ENCODE measurements around the gene DOCK7.
"Not testable (repeated sequence)": the region's sequence is repeated elsewhere in the genome, so short reads cannot be mapped to it uniquely, and the experiment has no call there.

DOCK7 gene

GRCh38 chr1:62716397-62716796 is 28.2 kb upstream of the DOCK7 start:
- H3K4me3 ChIP-seq (ENCODE audit: low read depth, low read length): no peak overlapping the region
- no peak for DNase-seq (ENCODE audit: low read depth)
- no peak for TF ChIP-seq CTCF (IDR thresholded peaks at IDR 0.05; ENCODE audit: low read depth, low read length, missing control alignments)

GRCh38 chr1:62712336-62713243 is 24.4 kb upstream of the DOCK7 start:
- no peak for TF ChIP-seq CTCF (IDR thresholded peaks at IDR 0.05; ENCODE audit: low read depth, low read length, missing control alignments)
- no peak for DNase-seq (ENCODE audit: low read depth)
- H3K4me3 ChIP-seq (ENCODE audit: low read depth, low read length): no peak overlapping the region

GRCh38 chr1:62707744-62708120 is 19.5 kb upstream of the DOCK7 start:
- TF ChIP-seq CTCF (IDR thresholded peaks at IDR 0.05; ENCODE audit: low read depth, low read length, missing control alignments): no peak
- DNase-seq (ENCODE audit: low read depth): no peak
- no peak overlapping the region for H3K4me3 ChIP-seq (ENCODE audit: low read depth, low read length)

- no peak for DNase-seq (ENCODE audit: low read depth)
- H3K4me3 ChIP-seq (ENCODE audit: low read depth, low read length): no peak overlapping the region
- TF ChIP-seq CTCF (IDR thresholded peaks at IDR 0.05; ENCODE audit: low read depth, low read length, missing control alignments): no peak
Measured at GRCh38 chr1:62706985-62707743, 19.0 kb upstream of the DOCK7 start.

- not testable (repeated sequence) for H3K4me3 ChIP-seq (ENCODE audit: low read depth, low read length); DNase-seq (ENCODE audit: low read depth)
Measured at GRCh38 chr1:62698161-62698560, 10.0 kb upstream of the DOCK7 start.

- DNase-seq (ENCODE audit: low read depth); H3K4me3 ChIP-seq (ENCODE audit: low read depth, low read length): not testable (repeated sequence)
Measured at GRCh38 chr1:62694479-62694878, 6.3 kb upstream of the DOCK7 start.

- DNase-seq (ENCODE audit: low read depth): no peak
- no peak for TF ChIP-seq CTCF (IDR thresholded peaks at IDR 0.05; ENCODE audit: low read depth, low read length, missing control alignments)
- no peak overlapping the region for H3K4me3 ChIP-seq (ENCODE audit: low read depth, low read length)
Measured at GRCh38 chr1:62693123-62693522, 4.9 kb upstream of the DOCK7 start.

Data from GM12864 (cell line).